GM23338 (cell line): ENCODE data around the gene DDR2.

Experiments
- CREB1 ChIP-seq: fragments of 250-450 bp; sonication (Bioruptor Pico); IDR thresholded peaks from 2 replicates; pipeline ENCODE4 v1.5.0; 2020; ENCODE audit warnings: low read depth, mild to moderate bottlenecking, moderate library complexity
- EZH2 ChIP-seq: fragments of 200-600 bp; sonication (generic); IDR thresholded peaks from one replicate; pipeline ENCODE4 v1.8.0; 2017; ENCODE audit warnings: antibody characterized with exemption, mild to moderate bottlenecking, low read depth; ENCODE audit not compliant: unreplicated experiment
- EZH2phosphoT487 ChIP-seq: fragments of 200-600 bp; sonication (generic); IDR thresholded peaks from one replicate; pipeline ENCODE4 v1.8.1; 2018; ENCODE audit warnings: antibody characterized with exemption; ENCODE audit not compliant: unreplicated experiment
- JUNB ChIP-seq: IDR thresholded peaks from one replicate; pipeline ENCODE4 v1.6.1; 2016; ENCODE audit warnings: antibody characterized with exemption; ENCODE audit not compliant: unreplicated experiment
- NANOG ChIP-seq: IDR thresholded peaks from 2 replicates; pipeline ENCODE4 v1.6.1; 2016; ENCODE audit warnings: antibody characterized with exemption, borderline replicate concordance
- POLR2AphosphoS5 ChIP-seq: IDR thresholded peaks from 2 replicates; pipeline ENCODE4 v1.6.1; 2016; ENCODE audit warnings: antibody characterized with exemption, low read depth
- REST ChIP-seq: IDR thresholded peaks from one replicate; pipeline ENCODE4 v1.6.1; 2018; ENCODE audit warnings: antibody characterized with exemption; ENCODE audit not compliant: unreplicated experiment
- ZNF114 ChIP-seq: fragments of 250-450 bp; sonication (Bioruptor Pico); IDR thresholded peaks from 2 replicates; pipeline ENCODE4 v1.5.0; 2020; ENCODE audit warnings: mild to moderate bottlenecking, moderate library complexity
- TF ChIP-seq, protein P1 (sequence below), 2 experiments: fragments of 200-600 bp in 1 of 2; sonication (generic) in 1 of 2; conservative IDR thresholded peaks; 2 replicates each; pipeline versions ENCODE4 v1.5.1 to v1.6.1; 2016 to 2017; ENCODE audit warnings: antibody characterized with exemption in 2 of 2, low read depth in 2 of 2, mild to moderate bottlenecking in 2 of 2, moderate library complexity in 1 of 2
- TF ChIP-seq, protein P2 (sequence below): IDR thresholded peaks from 2 replicates; pipeline ENCODE4 v1.6.1; 2016; ENCODE audit warnings: antibody characterized with exemption

DNA sequence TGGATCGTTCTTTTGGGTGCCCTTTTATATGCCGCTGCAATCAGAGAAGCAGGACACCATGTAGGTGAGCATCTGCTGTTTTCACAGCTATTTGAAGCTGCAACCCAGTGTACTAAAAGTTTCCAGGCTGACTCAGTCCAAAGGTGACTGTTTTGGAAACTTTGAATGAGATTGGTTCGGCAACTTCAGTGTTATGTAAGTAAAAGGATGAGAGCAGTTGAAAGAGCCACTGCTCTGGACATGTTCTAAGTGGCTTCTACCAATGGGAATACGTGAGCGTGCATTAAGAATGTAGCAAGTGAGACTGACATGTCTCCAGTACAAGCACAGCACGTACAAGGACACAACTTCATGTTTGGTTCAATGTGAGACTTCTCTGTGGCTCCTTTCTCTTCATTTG lies 55.6 kb downstream of the DDR2 start:
- TF ChIP-seq POLR2AphosphoS5 (no peak), EZH2 (no peak), CREB1 (CRISPR knock-in tag) (no peak), EZH2phosphoT487 (no peak), REST (no peak), ZNF114 (CRISPR knock-in tag) (no peak), JUNB (no peak), NANOG (no peak)
- TF ChIP-seq, protein P1, sequence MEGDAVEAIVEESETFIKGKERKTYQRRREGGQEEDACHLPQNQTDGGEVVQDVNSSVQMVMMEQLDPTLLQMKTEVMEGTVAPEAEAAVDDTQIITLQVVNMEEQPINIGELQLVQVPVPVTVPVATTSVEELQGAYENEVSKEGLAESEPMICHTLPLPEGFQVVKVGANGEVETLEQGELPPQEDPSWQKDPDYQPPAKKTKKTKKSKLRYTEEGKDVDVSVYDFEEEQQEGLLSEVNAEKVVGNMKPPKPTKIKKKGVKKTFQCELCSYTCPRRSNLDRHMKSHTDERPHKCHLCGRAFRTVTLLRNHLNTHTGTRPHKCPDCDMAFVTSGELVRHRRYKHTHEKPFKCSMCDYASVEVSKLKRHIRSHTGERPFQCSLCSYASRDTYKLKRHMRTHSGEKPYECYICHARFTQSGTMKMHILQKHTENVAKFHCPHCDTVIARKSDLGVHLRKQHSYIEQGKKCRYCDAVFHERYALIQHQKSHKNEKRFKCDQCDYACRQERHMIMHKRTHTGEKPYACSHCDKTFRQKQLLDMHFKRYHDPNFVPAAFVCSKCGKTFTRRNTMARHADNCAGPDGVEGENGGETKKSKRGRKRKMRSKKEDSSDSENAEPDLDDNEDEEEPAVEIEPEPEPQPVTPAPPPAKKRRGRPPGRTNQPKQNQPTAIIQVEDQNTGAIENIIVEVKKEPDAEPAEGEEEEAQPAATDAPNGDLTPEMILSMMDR (conservative IDR thresholded peaks at IDR 0.05; ENCODE audit: low read depth in 2 of 2): no peak
- TF ChIP-seq, protein P2, sequence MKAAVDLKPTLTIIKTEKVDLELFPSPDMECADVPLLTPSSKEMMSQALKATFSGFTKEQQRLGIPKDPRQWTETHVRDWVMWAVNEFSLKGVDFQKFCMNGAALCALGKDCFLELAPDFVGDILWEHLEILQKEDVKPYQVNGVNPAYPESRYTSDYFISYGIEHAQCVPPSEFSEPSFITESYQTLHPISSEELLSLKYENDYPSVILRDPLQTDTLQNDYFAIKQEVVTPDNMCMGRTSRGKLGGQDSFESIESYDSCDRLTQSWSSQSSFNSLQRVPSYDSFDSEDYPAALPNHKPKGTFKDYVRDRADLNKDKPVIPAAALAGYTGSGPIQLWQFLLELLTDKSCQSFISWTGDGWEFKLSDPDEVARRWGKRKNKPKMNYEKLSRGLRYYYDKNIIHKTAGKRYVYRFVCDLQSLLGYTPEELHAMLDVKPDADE: no peak
